GM19238 (cell line): ENCODE data around the gene PPM1M.
"Not testable (repeated sequence)": the region's sequence is repeated elsewhere in the genome, so short reads cannot be mapped to it uniquely, and the experiment has no call there.

Experiments
- DNase-seq: peaks from one replicate; pipeline ENCODE4 v3.0.0; 2011; ENCODE audit warnings: low spot score; ENCODE audit not compliant: insufficient read length

PPM1M gene

GRCh38 chr3:52277071-52277964, 31.8 kb downstream of the PPM1M start:
- peak; percentile 65 for DNase-seq

- DNase-seq = peak; percentile 68
These were observed 32.5 kb downstream of the PPM1M start for GRCh38 chr3:52277972-52278509.

GRCh38 chr3:52278510-52279069, 33.0 kb downstream of the PPM1M start, which contains the start of gene WDR82:
TSS of gene WDR82 (minus strand) at chr3:52278649. CDS start at chr3:52278361, 288 bp downstream.
- DNase-seq = peak; percentile 97

GRCh38 chr3:52279596-52279995, 34.0 kb downstream of the PPM1M start:
- DNase-seq = no peak

GRCh38 chr3:52280050-52280461, 34.5 kb downstream of the PPM1M start:
- DNase-seq = no peak

- no peak for DNase-seq
These were observed 36.6 kb downstream of the PPM1M start for GRCh38 chr3:52281981-52282801.

GRCh38 chr3:52283306-52283705, 37.7 kb downstream of the PPM1M start:
- DNase-seq = no peak

GRCh38 chr3:52284051-52284450, 38.5 kb downstream of the PPM1M start:
- DNase-seq = not testable (repeated sequence)

GRCh38 chr3:52286777-52287110, 41.2 kb downstream of the PPM1M start:
- no peak for DNase-seq

- no peak for DNase-seq
These were observed 43.1 kb downstream of the PPM1M start for GRCh38 chr3:52288674-52289073.

GRCh38 chr3:52289338-52289746, 43.8 kb downstream of the PPM1M start:
- no peak for DNase-seq

- DNase-seq = no peak
These were observed 44.4 kb downstream of the PPM1M start for GRCh38 chr3:52289747-52290595.

GRCh38 chr3:52290596-52291507, 45.3 kb downstream of the PPM1M start:
- DNase-seq = no peak

GRCh38 chr3:52291508-52292181, 46.1 kb downstream of the PPM1M start:
- peak; percentile 58 for DNase-seq

- no peak for DNase-seq
These were observed 46.9 kb downstream of the PPM1M start for GRCh38 chr3:52292247-52293065.

GRCh38 chr3:52293491-52294319, 48.1 kb downstream of the PPM1M start:
- DNase-seq = no peak
